Mucosa of descending colon (tissue), 3 donors: ENCODE measurements around the gene ESAM. TPM values are rescaled to one million over a fixed set of nuclear protein-coding genes. Genes with fewer than 3 reads are reported as not detected.
A peak's percentile ranks its signal among the peaks of the same experiment; 100 is the strongest.

ENCODE experiments used
- ATAC-seq: fragments of 200-7000 bp; cut with Tn5 transposase; one replicate; pipeline ENCODE4 v1.9.1; 2020; ENCODE audit warnings: mild to moderate bottlenecking, moderate library complexity
- DNase-seq, 3 donors: peaks; one replicate each; pipeline ENCODE4 v3.0.0-alpha.2; 2020
- H3K36me3 ChIP-seq: fragments of 200-600 bp; one replicate; pipeline ENCODE4 v1.8.0; 2021; ENCODE audit warnings: low read depth, mild to moderate bottlenecking
- H3K4me1 ChIP-seq: fragments of 200-600 bp; one replicate; pipeline ENCODE4 v1.8.0; 2021; ENCODE audit warnings: low read depth, mild to moderate bottlenecking
- H3K4me3 ChIP-seq: fragments of 200-600 bp; one replicate; pipeline ENCODE4 v1.8.0; 2021; ENCODE audit warnings: mild to moderate bottlenecking
- H3K9me3 ChIP-seq: fragments of 200-600 bp; one replicate; pipeline ENCODE4 v1.8.0; 2021; ENCODE audit warnings: mild to moderate bottlenecking
- CTCF ChIP-seq: fragments of 200-600 bp; IDR thresholded peaks from one replicate; pipeline ENCODE4 v1.8.0; 2022; ENCODE audit warnings: antibody characterized with exemption, mild to moderate bottlenecking
- intact Hi-C, 2 donors: fragments of 100-400 bp; cut with DNase I in 1 of 2; cut with micrococcal nuclease in 1 of 2; formaldehyde crosslinking; loops; one replicate each; pipeline versions ENCODE4 v1.11.0 to v1.11.1; 2022; cut with DNase I, micrococcal nuclease
- total RNA-seq, 3 donors: library from RNA; stranded (reverse); fragmentation: NEBNext Ultra II Directional in 2 of 3; extraction: Animal tissue kit (Norgen Biotek cat#: 25700) in 2 of 3; gene quantifications; one replicate each; pipeline versions ENCODE4 v1.2.1 to v1.2.4, GENCODE V29; 2021 to 2023
- donor health status: DM: no; HTN: no; CAD: no; lungs with moderate emphysema.
- donor health status: DM: no; HTN: no; CAD: no.
- donor health status: DM: no; HTN: yes; CAD: no.

The ESAM gene
- total RNA-seq, 3 donors from 2014 or later, result 7.7 to 11.5 (median 8.4) TPM

- DNase-seq, result no peak
- Histone ChIP-seq H3K4me1 (no peaks in the 10 kb centered on the region), H3K4me3 (no peak overlapping the region), H3K36me3 (no peaks in the 10 kb centered on the region), H3K9me3 (peaks cover 6% of the 10 kb centered on the region)
- intact Hi-C loops, result no loop called here
- peak; percentile 94 for ATAC-seq
- no peak for TF ChIP-seq CTCF
Measured at GRCh38 chr11:124712392-124712791, 49.7 kb downstream of the ESAM start.

GRCh38 chr11:124707829-124708228 is 54.3 kb downstream of the ESAM start:
- intact Hi-C loops, result no loop called here
- TF ChIP-seq CTCF, result no peak
- Histone ChIP-seq H3K36me3 (no peaks in the 10 kb centered on the region), H3K4me3 (no peak overlapping the region), H3K4me1 (no peaks in the 10 kb centered on the region), H3K9me3 (peaks cover 6% of the 10 kb centered on the region)
- DNase-seq (no peak), ATAC-seq (no peak)

Other genes starting within 250 kb of the ESAM start
- not detected for gene OR8B12, start 218.6 kb downstream of the ESAM start, total RNA-seq
- gene OR8A1, start 192.3 kb downstream of the ESAM start, total RNA-seq, result not detected
- not detected for gene PANX3, start 150.9 kb downstream of the ESAM start, total RNA-seq
- gene TBRG1, start 139.4 kb downstream of the ESAM start, total RNA-seq, result 10 to 100 TPM; 26.6 to 45.8 (median 41.8) TPM
- 100 to 1,000 TPM in 2 of 3 donors, 10 to 100 TPM in 1; 81.7 to 232 (median 147) TPM for gene SIAE, start 88.6 kb downstream of the ESAM start, total RNA-seq
- 1 to 10 TPM; 4.6 to 6.9 (median 5.8) TPM for gene SPA17, start 88.4 kb downstream of the ESAM start, total RNA-seq
- gene NRGN, start 22.3 kb downstream of the ESAM start, total RNA-seq, result 1 to 10 TPM; 1.7 to 5.3 (median 2.0) TPM
- 100 to 1,000 TPM in 2 of 3 donors, 10 to 100 TPM in 1; 78.6 to 268 (median 126) TPM for gene VSIG2, start 10.0 kb downstream of the ESAM start, total RNA-seq
- 10 to 100 TPM in 1 of 3 donors, 1 to 10 TPM in 2; 7.2 to 13.6 (median 8.4) TPM for gene MSANTD2, start 38.1 kb upstream of the ESAM start, total RNA-seq
- 10 to 100 TPM in 1 of 3 donors, 1 to 10 TPM in 2; 4.0 to 10.3 (median 8.5) TPM for gene ROBO3, start 103.1 kb upstream of the ESAM start, total RNA-seq
- gene ROBO4, start 135.6 kb upstream of the ESAM start, total RNA-seq, result 1 to 10 TPM; 4.8 to 8.4 (median 7.9) TPM
- not detected for gene HEPN1, start 157.0 kb upstream of the ESAM start, total RNA-seq
- under 1 TPM in 1 of 3 donors, not detected in 2; 0.57 TPM for gene HEPACAM, start 173.8 kb upstream of the ESAM start, total RNA-seq
- 1 to 10 TPM in 2 of 3 donors, under 1 TPM in 1; 0.73 to 1.8 (median 1.6) TPM for gene CCDC15, start 191.9 kb upstream of the ESAM start, total RNA-seq